GM23338 (cell line): Measurements from ENCODE around the gene NBAS.

Source experiments
- CREB1 ChIP-seq: fragments of 250-450 bp; sonication (Bioruptor Pico); IDR thresholded peaks from 2 replicates; pipeline ENCODE4 v1.5.0; 2020; ENCODE audit warnings: low read depth, mild to moderate bottlenecking, moderate library complexity
- ETS1 ChIP-seq: IDR thresholded peaks from 2 replicates; pipeline ENCODE4 v1.6.1; 2016; ENCODE audit warnings: antibody characterized with exemption
- EZH2 ChIP-seq: fragments of 200-600 bp; sonication (generic); IDR thresholded peaks from one replicate; pipeline ENCODE4 v1.8.0; 2017; ENCODE audit warnings: antibody characterized with exemption, mild to moderate bottlenecking, low read depth; ENCODE audit not compliant: unreplicated experiment
- EZH2phosphoT487 ChIP-seq: fragments of 200-600 bp; sonication (generic); IDR thresholded peaks from one replicate; pipeline ENCODE4 v1.8.1; 2018; ENCODE audit warnings: antibody characterized with exemption; ENCODE audit not compliant: unreplicated experiment
- JUNB ChIP-seq: IDR thresholded peaks from one replicate; pipeline ENCODE4 v1.6.1; 2016; ENCODE audit warnings: antibody characterized with exemption; ENCODE audit not compliant: unreplicated experiment
- NANOG ChIP-seq: IDR thresholded peaks from 2 replicates; pipeline ENCODE4 v1.6.1; 2016; ENCODE audit warnings: antibody characterized with exemption, borderline replicate concordance
- POLR2AphosphoS5 ChIP-seq: IDR thresholded peaks from 2 replicates; pipeline ENCODE4 v1.6.1; 2016; ENCODE audit warnings: antibody characterized with exemption, low read depth
- STAT1 ChIP-seq: IDR thresholded peaks from one replicate; pipeline ENCODE4 v1.6.1; 2016; ENCODE audit warnings: antibody characterized with exemption; ENCODE audit not compliant: unreplicated experiment
- ZNF114 ChIP-seq: fragments of 250-450 bp; sonication (Bioruptor Pico); IDR thresholded peaks from 2 replicates; pipeline ENCODE4 v1.5.0; 2020; ENCODE audit warnings: mild to moderate bottlenecking, moderate library complexity
- ZNF331 ChIP-seq: fragments of 250-450 bp; sonication (Bioruptor Pico); IDR thresholded peaks from 2 replicates; pipeline ENCODE4 v1.5.0; 2020; ENCODE audit warnings: low read depth, mild to moderate bottlenecking, moderate library complexity
- TF ChIP-seq, protein P1 (sequence below), 2 experiments: fragments of 200-600 bp in 1 of 2; sonication (generic) in 1 of 2; conservative IDR thresholded peaks; 2 replicates each; pipeline versions ENCODE4 v1.5.1 to v1.6.1; 2016 to 2017; ENCODE audit warnings: antibody characterized with exemption in 2 of 2, low read depth in 2 of 2, mild to moderate bottlenecking in 2 of 2, moderate library complexity in 1 of 2
- TF ChIP-seq, protein P2 (sequence below): IDR thresholded peaks from one replicate; pipeline ENCODE4 v1.6.1; 2018; ENCODE audit warnings: antibody characterized with exemption; ENCODE audit not compliant: unreplicated experiment
- TF ChIP-seq, protein P3 (sequence below): fragments of 250-450 bp; sonication (Bioruptor Pico); IDR thresholded peaks from 2 replicates; pipeline ENCODE4 v1.5.0; 2020; ENCODE audit warnings: mild to moderate bottlenecking, moderate library complexity

- TF ChIP-seq, protein P1, sequence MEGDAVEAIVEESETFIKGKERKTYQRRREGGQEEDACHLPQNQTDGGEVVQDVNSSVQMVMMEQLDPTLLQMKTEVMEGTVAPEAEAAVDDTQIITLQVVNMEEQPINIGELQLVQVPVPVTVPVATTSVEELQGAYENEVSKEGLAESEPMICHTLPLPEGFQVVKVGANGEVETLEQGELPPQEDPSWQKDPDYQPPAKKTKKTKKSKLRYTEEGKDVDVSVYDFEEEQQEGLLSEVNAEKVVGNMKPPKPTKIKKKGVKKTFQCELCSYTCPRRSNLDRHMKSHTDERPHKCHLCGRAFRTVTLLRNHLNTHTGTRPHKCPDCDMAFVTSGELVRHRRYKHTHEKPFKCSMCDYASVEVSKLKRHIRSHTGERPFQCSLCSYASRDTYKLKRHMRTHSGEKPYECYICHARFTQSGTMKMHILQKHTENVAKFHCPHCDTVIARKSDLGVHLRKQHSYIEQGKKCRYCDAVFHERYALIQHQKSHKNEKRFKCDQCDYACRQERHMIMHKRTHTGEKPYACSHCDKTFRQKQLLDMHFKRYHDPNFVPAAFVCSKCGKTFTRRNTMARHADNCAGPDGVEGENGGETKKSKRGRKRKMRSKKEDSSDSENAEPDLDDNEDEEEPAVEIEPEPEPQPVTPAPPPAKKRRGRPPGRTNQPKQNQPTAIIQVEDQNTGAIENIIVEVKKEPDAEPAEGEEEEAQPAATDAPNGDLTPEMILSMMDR (conservative IDR thresholded peaks at IDR 0.05; ENCODE audit: low read depth in 2 of 2): no peak
- TF ChIP-seq POLR2AphosphoS5 (no peak), EZH2phosphoT487 (no peak), EZH2 (no peak), ZNF331 (CRISPR knock-in tag) (no peak), JUNB (no peak), CREB1 (CRISPR knock-in tag) (no peak), STAT1 (no peak), NANOG (no peak), ETS1 (no peak), ZNF114 (CRISPR knock-in tag) (no peak)
- TF ChIP-seq, protein P2, sequence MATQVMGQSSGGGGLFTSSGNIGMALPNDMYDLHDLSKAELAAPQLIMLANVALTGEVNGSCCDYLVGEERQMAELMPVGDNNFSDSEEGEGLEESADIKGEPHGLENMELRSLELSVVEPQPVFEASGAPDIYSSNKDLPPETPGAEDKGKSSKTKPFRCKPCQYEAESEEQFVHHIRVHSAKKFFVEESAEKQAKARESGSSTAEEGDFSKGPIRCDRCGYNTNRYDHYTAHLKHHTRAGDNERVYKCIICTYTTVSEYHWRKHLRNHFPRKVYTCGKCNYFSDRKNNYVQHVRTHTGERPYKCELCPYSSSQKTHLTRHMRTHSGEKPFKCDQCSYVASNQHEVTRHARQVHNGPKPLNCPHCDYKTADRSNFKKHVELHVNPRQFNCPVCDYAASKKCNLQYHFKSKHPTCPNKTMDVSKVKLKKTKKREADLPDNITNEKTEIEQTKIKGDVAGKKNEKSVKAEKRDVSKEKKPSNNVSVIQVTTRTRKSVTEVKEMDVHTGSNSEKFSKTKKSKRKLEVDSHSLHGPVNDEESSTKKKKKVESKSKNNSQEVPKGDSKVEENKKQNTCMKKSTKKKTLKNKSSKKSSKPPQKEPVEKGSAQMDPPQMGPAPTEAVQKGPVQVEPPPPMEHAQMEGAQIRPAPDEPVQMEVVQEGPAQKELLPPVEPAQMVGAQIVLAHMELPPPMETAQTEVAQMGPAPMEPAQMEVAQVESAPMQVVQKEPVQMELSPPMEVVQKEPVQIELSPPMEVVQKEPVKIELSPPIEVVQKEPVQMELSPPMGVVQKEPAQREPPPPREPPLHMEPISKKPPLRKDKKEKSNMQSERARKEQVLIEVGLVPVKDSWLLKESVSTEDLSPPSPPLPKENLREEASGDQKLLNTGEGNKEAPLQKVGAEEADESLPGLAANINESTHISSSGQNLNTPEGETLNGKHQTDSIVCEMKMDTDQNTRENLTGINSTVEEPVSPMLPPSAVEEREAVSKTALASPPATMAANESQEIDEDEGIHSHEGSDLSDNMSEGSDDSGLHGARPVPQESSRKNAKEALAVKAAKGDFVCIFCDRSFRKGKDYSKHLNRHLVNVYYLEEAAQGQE: no peak
- TF ChIP-seq, protein P3, sequence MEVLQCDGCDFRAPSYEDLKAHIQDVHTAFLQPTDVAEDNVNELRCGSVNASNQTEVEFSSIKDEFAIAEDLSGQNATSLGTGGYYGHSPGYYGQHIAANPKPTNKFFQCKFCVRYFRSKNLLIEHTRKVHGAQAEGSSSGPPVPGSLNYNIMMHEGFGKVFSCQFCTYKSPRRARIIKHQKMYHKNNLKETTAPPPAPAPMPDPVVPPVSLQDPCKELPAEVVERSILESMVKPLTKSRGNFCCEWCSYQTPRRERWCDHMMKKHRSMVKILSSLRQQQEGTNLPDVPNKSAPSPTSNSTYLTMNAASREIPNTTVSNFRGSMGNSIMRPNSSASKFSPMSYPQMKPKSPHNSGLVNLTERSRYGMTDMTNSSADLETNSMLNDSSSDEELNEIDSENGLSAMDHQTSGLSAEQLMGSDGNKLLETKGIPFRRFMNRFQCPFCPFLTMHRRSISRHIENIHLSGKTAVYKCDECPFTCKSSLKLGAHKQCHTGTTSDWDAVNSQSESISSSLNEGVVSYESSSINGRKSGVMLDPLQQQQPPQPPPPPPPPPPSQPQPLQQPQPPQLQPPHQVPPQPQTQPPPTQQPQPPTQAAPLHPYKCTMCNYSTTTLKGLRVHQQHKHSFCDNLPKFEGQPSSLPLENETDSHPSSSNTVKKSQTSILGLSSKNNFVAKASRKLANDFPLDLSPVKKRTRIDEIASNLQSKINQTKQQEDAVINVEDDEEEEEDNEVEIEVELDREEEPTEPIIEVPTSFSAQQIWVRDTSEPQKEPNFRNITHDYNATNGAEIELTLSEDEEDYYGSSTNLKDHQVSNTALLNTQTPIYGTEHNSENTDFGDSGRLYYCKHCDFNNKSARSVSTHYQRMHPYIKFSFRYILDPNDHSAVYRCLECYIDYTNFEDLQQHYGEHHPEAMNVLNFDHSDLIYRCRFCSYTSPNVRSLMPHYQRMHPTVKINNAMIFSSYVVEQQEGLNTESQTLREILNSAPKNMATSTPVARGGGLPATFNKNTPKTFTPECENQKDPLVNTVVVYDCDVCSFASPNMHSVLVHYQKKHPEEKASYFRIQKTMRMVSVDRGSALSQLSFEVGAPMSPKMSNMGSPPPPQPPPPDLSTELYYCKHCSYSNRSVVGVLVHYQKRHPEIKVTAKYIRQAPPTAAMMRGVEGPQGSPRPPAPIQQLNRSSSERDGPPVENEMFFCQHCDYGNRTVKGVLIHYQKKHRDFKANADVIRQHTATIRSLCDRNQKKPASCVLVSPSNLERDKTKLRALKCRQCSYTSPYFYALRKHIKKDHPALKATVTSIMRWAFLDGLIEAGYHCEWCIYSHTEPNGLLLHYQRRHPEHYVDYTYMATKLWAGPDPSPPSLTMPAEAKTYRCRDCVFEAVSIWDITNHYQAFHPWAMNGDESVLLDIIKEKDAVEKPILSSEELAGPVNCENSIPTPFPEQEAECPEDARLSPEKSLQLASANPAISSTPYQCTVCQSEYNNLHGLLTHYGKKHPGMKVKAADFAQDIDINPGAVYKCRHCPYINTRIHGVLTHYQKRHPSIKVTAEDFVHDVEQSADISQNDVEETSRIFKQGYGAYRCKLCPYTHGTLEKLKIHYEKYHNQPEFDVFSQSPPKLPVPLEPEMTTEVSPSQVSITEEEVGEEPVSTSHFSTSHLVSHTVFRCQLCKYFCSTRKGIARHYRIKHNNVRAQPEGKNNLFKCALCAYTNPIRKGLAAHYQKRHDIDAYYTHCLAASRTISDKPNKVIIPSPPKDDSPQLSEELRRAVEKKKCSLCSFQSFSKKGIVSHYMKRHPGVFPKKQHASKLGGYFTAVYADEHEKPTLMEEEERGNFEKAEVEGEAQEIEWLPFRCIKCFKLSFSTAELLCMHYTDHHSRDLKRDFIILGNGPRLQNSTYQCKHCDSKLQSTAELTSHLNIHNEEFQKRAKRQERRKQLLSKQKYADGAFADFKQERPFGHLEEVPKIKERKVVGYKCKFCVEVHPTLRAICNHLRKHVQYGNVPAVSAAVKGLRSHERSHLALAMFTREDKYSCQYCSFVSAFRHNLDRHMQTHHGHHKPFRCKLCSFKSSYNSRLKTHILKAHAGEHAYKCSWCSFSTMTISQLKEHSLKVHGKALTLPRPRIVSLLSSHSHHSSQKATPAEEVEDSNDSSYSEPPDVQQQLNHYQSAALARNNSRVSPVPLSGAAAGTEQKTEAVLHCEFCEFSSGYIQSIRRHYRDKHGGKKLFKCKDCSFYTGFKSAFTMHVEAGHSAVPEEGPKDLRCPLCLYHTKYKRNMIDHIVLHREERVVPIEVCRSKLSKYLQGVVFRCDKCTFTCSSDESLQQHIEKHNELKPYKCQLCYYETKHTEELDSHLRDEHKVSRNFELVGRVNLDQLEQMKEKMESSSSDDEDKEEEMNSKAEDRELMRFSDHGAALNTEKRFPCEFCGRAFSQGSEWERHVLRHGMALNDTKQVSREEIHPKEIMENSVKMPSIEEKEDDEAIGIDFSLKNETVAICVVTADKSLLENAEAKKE (CRISPR knock-in tag): no peak
Observed at GRCh38 chr2:15582710-15583357, 21.7 kb upstream of the NBAS start.
